SK-N-SH treated with all-trans-retinoic acid at 6 μM for 48 hours (cell line): ENCODE data around the gene CEP290.

Source experiments
- ARNTL ChIP-seq: fragments of 450-650 bp; formaldehyde crosslinking; IDR thresholded peaks from 2 replicates; pipeline ENCODE4 v1.5.0; 2020; ENCODE audit warnings: low read depth, mild to moderate bottlenecking, moderate library complexity, borderline replicate concordance
- ESRRG ChIP-seq: fragments of 250-450 bp; sonication (Bioruptor Pico); IDR thresholded peaks from 2 replicates; pipeline ENCODE4 v1.6.1; 2021; ENCODE audit warnings: mild to moderate bottlenecking
- OSR1 ChIP-seq: fragments of 250-450 bp; sonication (Bioruptor Pico); IDR thresholded peaks from 2 replicates; pipeline ENCODE4 v1.8.0; 2022; ENCODE audit warnings: moderate library complexity, mild to moderate bottlenecking, inconsistent platforms
- PATZ1 ChIP-seq: fragments of 250-450 bp; sonication (Bioruptor Pico); IDR thresholded peaks from 2 replicates; pipeline ENCODE4 v1.8.0; 2020; ENCODE audit warnings: mild to moderate bottlenecking, moderate library complexity, borderline replicate concordance
- POU6F1 ChIP-seq: fragments of 250-450 bp; sonication (Bioruptor Pico); IDR thresholded peaks from 2 replicates; pipeline ENCODE4 v1.8.0; 2021; ENCODE audit warnings: low read depth, mild to moderate bottlenecking, moderate library complexity, borderline replicate concordance
- RARB ChIP-seq: fragments of 250-450 bp; sonication (Bioruptor Pico); IDR thresholded peaks from 2 replicates; pipeline ENCODE4 v1.8.0; 2021; ENCODE audit warnings: mild to moderate bottlenecking, moderate library complexity
- TCF4 ChIP-seq: fragments of 250-450 bp; sonication (Bioruptor Pico); IDR thresholded peaks from 2 replicates; pipeline ENCODE4 v1.8.0; 2021; ENCODE audit warnings: mild to moderate bottlenecking, moderate library complexity, borderline replicate concordance
- TSHZ2 ChIP-seq: fragments of 250-450 bp; sonication (Bioruptor Pico); IDR thresholded peaks from 2 replicates; pipeline ENCODE4 v1.5.0; 2020; ENCODE audit warnings: mild to moderate bottlenecking, moderate library complexity
- ZC3H10 ChIP-seq: fragments of 250-450 bp; sonication (Bioruptor Pico); IDR thresholded peaks from 2 replicates; pipeline ENCODE4 v1.5.1; 2021; ENCODE audit warnings: mild to moderate bottlenecking, moderate library complexity
- ZNF565 ChIP-seq: fragments of 450-650 bp; formaldehyde crosslinking; conservative IDR thresholded peaks from 2 replicates; pipeline ENCODE4 v1.5.0; 2020; ENCODE audit warnings: low read depth, mild to moderate bottlenecking, moderate library complexity
- ZNF8 ChIP-seq: fragments of 450-650 bp; formaldehyde crosslinking; IDR thresholded peaks from 2 replicates; pipeline ENCODE4 v1.5.0; 2020; ENCODE audit warnings: mild to moderate bottlenecking, moderate library complexity
- TF ChIP-seq, protein P1 (sequence below): fragments of 250-450 bp; sonication (Bioruptor Pico); IDR thresholded peaks from 2 replicates; pipeline ENCODE4 v1.5.1; 2021; ENCODE audit warnings: mild to moderate bottlenecking, moderate library complexity

- TF ChIP-seq ZNF565 (CRISPR knock-in tag), result no peak
- TF ChIP-seq POU6F1, result no peak
- no peak for TF ChIP-seq PATZ1
- TF ChIP-seq ARNTL (CRISPR knock-in tag), result no peak
- no peak for TF ChIP-seq OSR1
- no peak for TF ChIP-seq ESRRG
- TF ChIP-seq ZC3H10 (CRISPR knock-in tag), result no peak
- TF ChIP-seq TSHZ2 (CRISPR knock-in tag), result no peak
- TF ChIP-seq RARB, result no peak
- TF ChIP-seq ZNF8 (CRISPR knock-in tag), result no peak
- TF ChIP-seq, protein P1, sequence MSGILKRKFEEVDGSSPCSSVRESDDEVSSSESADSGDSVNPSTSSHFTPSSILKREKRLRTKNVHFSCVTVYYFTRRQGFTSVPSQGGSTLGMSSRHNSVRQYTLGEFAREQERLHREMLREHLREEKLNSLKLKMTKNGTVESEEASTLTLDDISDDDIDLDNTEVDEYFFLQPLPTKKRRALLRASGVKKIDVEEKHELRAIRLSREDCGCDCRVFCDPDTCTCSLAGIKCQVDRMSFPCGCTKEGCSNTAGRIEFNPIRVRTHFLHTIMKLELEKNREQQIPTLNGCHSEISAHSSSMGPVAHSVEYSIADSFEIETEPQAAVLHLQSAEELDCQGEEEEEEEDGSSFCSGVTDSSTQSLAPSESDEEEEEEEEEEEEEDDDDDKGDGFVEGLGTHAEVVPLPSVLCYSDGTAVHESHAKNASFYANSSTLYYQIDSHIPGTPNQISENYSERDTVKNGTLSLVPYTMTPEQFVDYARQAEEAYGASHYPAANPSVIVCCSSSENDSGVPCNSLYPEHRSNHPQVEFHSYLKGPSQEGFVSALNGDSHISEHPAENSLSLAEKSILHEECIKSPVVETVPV (CRISPR knock-in tag), result no peak
- no peak for TF ChIP-seq TCF4 (CRISPR knock-in tag)
These were observed 130.1 kb downstream of the CEP290 start for GRCh38 chr12:88011755-88012154.
